Stimulated activated CD8-positive, alpha-beta memory T cell treated with anti-CD3 and anti-CD28 coated beads, Interleukin-4, amount 100 ng/mL, for 48 hours (primary cell): ENCODE data around the gene VSIG10L2.

Experiments used
- DNase-seq: peaks from one replicate; pipeline ENCODE4 v3.0.0-alpha.2; 2020

The VSIG10L2 gene

DNA sequence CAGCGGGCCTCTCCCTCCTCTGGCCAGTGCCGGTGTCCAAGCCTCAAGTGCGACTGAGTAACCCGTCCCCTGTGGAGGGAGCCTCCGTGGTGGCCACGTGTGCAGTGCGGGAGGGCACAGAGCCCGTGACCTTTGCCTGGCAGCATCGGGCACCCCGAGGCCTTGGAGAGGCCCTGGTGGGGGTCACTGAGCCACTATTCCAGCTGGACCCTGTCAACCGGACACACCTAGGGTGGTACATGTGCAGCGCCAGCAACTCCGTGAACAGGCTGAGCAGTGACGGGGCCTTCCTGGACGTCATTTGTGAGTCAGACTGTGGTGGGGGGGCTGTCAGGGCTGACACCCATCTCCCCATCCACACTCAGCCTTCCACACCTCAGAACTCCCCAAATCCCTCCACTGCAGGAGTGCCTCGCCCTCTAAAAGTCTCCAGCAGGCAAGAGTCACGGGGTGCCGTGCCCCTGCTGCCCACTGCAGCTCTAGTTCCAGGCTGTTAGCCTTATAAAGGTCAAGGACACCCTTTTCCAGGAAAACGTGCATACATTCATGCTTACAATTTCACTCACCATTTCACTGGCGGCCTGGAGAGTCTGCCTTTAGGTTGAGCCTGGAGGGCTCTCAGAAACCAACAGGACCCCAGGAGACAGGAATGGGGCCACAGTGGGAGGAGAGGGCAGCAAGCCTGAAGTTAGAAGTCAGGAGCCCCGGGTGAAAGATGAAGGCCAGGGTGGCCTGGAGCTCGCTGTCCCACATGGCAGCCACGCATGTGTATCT, 2.6 kb downstream of the VSIG10L2 start:
- no peak for DNase-seq

- DNase-seq, result no peak
These were observed 3.7 kb downstream of the VSIG10L2 start for GRCh38 chr11:125949271-125950177.

GRCh38 chr11:125950178-125950490, 4.3 kb downstream of the VSIG10L2 start:
- DNase-seq, result no peak

GRCh38 chr11:125950696-125951651, 5.1 kb downstream of the VSIG10L2 start:
- DNase-seq, result no peak

GRCh38 chr11:125951731-125952130, 5.9 kb downstream of the VSIG10L2 start:
- DNase-seq, result no peak

DNA sequence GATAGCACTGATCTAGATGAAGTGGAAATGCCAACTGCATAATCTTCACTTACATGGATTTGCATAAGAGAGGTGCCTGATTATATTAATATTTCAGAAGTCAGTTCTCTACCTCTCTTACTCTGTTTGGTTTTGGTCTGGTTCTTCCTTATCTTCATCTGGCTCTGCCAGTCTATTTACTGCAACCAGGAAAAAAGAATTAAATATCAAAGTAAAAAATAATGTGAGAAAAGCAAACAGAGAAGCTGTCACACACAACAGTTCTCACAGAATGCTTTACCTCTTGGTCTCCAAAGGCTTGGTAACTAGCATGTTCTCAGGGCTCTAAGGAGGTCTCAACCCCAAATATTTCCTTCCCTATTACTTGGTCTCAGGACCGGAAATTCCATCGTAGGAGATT, 6.7 kb downstream of the VSIG10L2 start:
- no peak for DNase-seq

DNA sequence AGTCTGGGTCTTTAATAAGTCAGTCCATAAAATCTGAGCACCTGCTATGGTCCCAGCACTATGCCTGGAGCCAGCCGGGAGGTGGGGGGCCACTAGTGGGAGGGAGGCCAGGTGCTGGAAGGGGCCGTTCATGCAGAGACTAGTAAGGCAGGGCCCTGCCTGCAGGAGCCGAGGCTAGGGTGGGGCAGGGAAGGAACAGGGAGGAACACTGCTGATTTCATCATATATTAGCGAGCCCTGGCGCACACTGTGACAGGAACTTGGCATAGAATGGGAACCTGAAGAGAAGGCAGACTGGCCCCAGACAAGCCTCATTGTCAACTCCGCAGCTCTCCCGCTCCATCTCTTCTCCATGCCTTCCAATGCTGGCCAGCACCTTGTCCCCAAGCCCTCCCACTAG, 7.1 kb downstream of the VSIG10L2 start:
- no peak for DNase-seq

GRCh38 chr11:125953401-125953935, 7.6 kb downstream of the VSIG10L2 start:
- no peak for DNase-seq

DNA sequence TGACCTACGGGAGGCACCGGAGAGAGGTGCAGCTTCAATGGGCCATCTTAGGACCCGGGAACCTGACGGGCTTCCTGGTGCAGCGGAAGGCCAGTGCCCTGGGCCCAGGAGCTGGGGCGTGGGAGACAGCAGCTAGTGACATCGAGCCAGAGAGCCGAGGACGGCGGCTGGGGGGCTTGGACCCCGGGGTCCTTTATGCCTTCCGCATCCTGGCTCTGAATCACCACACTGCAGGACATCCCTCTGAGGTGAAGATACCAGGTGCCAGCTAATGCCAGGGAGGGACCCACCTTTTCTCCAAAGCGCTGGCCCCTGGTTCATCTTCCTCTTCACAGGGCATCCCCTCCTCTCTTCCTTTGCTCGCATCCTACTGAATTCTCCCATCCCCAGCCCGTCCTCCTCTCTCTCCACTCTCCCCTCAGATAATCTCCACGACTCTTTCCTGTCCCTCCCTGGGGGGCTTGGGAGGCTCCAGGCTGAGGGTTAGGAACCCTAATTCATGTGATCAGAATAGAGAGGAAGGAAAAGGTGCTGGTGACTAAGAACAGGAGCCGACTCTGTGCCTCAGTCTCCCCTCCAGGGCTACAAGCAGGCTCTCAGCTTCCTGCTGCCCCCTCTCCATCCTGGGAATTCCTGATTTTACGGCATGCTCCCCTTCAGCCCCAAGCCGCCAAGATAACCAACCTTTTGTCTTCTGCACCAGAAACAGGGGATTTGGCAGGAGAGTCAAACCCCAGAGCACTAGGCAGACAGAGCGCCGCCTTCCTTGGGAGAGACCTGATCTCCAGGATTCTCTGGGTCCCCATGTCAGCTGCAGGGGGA, 8.5 kb downstream of the VSIG10L2 start:
- no peak for DNase-seq

GRCh38 chr11:125954945-125955640, 9.2 kb downstream of the VSIG10L2 start:
- no peak for DNase-seq

DNA sequence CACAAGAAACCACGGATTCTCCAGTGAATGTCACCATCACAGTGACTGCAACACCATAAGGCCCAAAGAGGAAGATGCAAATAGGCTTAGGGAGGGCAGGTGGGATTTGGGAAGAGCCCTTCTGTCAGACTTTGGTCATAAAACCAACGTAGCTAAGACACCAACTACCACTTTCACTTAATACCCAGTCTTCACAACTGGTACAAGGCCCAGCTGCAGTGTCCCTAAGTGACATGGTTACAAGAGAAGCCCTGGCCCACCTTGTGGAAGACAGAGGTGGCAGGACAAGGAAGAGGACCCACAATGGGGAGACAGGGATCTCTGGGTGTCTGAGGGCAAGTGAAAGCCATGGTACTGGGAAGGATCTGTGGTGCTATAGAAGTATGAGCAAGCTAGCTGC, 10.0 kb downstream of the VSIG10L2 start:
- DNase-seq, result no peak

GRCh38 chr11:125956391-125957134, 10.7 kb downstream of the VSIG10L2 start:
- DNase-seq, result no peak

- no peak for DNase-seq
These were observed 11.9 kb downstream of the VSIG10L2 start for GRCh38 chr11:125957618-125958332.

DNA sequence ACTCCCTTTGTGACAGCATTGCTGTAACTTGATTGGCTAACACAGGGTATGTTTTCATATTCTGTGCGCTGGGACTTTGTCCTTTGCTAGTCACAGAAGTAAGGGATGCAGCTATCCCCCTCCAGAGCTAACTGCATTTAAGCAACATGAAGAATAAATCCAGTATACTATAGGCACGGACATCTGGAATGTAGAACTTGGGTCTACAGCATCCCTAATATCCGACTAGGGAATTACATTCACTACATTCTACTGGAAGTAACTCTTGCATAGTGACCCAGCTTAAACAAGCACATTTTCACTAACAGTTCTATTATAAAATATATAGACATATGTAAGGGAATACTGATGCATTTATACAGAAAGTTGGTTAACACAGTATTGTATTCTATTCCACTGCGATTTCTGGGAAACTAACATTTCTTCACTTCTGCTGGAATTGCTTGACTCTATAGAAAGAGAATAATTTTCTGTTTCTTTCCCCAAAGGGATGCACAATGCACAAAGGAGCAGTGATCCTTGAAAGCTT, 13.1 kb downstream of the VSIG10L2 start:
- DNase-seq, result no peak

- DNase-seq, result no peak
These were observed 13.7 kb downstream of the VSIG10L2 start for GRCh38 chr11:125959511-125959910.

DNA sequence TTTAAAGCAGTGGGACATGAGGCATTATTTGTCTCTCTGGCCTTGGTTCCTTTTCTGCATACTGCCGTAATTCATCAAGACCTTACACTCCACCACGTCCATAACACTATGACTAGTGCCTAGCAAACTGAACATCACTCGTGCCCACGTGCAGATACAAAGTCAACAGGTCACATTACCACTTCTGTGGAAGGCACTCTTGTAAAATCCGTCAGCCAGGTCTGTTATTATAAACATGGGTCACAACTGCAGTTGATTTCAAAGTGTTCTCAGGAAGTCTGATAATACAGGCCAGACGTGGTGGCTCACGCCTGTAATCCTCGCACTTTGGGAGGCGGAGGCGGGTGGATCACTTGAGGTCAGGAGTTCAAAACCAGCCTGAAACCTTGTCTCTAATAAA, 14.1 kb downstream of the VSIG10L2 start:
- DNase-seq, result no peak

GRCh38 chr11:125960771-125961170, 14.9 kb downstream of the VSIG10L2 start:
- DNase-seq, result no peak

DNA sequence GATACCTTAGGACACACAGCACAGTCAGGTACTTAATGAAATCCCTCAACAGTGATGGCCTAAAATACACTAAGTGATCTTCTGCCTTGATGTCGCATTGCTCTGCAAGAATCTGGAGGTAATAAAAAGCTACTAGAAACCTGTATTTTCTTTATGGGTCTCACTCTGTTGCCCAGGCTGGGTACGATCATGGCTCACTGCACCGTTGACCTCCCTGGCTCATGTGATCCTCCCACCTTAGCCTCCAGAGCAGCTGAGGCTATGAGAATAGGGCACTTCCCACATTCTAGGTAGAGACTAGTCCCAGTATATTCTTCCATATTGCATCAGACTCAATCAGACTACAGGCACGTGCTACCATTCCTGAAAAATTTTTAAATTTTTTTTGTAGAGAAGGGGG, 21.7 kb downstream of the VSIG10L2 start:
- DNase-seq, result no peak

DNA sequence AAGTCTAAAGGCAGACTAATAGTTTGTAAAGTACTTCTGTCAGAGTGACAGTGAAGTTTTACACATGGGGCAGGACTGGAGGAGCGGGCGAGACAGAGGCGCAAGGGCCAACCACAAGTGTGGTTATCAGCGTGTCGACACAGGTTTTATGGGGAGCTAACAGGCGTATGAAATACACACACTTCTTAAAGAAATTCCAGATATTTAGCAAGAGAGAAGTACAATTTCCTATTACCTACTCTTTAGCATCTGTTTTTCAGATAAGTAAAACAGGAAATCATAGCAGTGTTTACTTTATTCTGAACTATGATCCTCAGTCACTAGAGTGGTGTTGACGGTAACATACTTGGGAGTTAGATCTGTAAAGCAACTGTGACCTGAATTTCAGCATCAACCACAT, 22.5 kb downstream of the VSIG10L2 start:
- no peak for DNase-seq

- DNase-seq, result no peak
These were observed 25.8 kb downstream of the VSIG10L2 start for GRCh38 chr11:125971618-125972017.
